ENCODE measurements around the gene APOM. TPM values are rescaled to one million over a fixed set of nuclear protein-coding genes. Genes with fewer than 3 reads are reported as not detected.

Gene APOM
- total RNA-seq, 1 donor = 2.0 TPM

DNA sequence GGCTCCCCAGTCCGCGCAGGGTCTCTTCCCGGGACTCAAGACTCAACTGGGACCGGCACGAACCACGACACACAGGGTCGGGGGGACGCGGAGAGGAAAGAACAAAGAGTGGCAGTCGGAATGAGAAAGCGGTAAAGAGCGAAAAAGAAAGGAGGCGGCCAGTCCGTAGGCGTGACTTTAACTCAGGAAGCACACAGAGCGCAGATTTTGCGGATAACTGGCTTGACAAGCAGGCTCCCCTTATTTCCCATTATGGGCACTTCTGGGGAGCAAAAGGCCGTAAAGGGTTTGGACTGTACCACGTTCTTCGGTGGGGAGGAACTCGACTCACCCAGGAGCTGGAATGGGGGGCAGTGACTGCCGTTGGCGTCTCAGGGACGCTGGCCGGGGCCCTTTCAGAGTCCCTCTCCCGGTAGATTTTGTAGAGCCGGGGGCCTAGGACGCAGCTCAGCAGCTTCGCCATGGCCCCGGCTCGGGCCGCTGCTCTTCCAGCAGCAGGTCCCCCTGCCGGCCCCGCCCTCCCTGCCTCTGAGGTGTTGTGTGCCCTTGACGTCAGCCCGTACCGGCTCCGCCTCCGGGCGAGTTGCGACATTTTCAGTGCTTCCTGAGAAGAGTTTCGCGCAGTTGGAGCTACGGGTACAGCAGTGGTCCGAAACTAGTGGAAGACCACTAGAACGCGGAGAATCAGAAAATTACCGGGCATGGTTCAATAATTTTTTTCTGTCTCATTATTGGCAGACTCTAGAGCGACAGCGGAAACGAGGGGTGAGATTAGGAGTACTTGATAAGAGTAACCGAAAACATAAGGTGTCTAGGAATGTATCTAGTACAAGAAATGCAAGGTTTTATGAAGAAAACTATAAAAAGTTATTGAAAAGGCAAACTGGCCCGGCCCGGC is 47.4 kb downstream of the APOM start, which contains the start of gene ABHD16A:
Gene ABHD16A (minus strand): TSS at position 506 of the 898 bp plus-strand sequence. CDS start 43 bp downstream, at position 463.
- TF ChIP-seq, protein P1, sequence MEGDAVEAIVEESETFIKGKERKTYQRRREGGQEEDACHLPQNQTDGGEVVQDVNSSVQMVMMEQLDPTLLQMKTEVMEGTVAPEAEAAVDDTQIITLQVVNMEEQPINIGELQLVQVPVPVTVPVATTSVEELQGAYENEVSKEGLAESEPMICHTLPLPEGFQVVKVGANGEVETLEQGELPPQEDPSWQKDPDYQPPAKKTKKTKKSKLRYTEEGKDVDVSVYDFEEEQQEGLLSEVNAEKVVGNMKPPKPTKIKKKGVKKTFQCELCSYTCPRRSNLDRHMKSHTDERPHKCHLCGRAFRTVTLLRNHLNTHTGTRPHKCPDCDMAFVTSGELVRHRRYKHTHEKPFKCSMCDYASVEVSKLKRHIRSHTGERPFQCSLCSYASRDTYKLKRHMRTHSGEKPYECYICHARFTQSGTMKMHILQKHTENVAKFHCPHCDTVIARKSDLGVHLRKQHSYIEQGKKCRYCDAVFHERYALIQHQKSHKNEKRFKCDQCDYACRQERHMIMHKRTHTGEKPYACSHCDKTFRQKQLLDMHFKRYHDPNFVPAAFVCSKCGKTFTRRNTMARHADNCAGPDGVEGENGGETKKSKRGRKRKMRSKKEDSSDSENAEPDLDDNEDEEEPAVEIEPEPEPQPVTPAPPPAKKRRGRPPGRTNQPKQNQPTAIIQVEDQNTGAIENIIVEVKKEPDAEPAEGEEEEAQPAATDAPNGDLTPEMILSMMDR (IDR thresholded peaks at IDR 0.05; ENCODE audit: insufficient read depth, low read length) = no peak
- peak within 1 kb of the TSS; percentile 98 for H3K4me3 ChIP-seq (ENCODE audit: low read depth, low read length)
- DNase-seq (ENCODE audit: low read depth) = peak; percentile 99

DNA sequence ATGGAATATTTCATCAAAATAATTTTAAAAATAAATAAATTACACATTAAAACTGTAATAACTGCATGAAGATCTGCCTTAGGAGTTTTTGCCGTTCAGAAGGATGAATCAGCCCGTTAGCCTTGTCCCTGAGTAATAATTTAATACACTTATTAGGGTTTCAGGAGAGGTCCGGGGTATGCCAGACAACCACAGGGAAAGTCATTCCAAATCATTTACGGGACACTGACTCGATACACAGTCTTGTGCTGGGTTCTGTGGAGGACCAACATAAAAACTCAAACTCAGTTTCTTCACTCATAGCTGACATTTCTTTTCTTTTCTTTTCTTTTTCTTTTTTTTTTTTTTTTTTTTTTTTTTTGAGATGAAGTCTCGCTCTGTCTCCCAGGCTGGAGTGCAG is 50.2 kb downstream of the APOM start:
- no peak overlapping the region for H3K4me3 ChIP-seq (ENCODE audit: low read depth, low read length)
- no peak for DNase-seq (ENCODE audit: low read depth)
- TF ChIP-seq, protein P1 (IDR thresholded peaks at IDR 0.05; ENCODE audit: insufficient read depth, low read length) = no peak

DNA sequence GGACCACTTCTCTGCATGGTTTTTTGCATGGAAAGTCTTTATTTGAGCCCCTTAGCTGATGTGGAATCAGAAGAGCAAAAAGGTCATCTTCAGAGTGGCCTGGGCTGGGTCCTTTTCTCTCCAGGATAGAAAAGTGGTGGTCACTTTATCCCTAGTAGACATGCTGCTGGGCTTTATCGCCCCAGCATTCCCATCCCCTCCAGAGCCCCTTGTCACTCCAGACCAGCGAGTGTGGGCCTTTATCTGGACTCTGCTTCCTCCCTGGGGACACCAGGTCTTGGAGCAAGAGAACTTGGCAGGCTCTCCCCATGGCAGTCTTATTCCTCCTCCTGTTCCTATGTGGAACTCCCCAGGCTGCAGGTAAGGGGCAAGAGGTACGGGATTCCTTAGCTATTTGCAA is 50.9 kb downstream of the APOM start, which contains the start of gene LY6G6F:
Gene LY6G6F (plus strand): TSS at position 268 of the 400 bp plus-strand sequence. CDS start 41 bp downstream, at position 309.
- no peak within 1 kb of the TSS for H3K4me3 ChIP-seq (ENCODE audit: low read depth, low read length)
- TF ChIP-seq, protein P1 (IDR thresholded peaks at IDR 0.05; ENCODE audit: insufficient read depth, low read length) = no peak
- DNase-seq (ENCODE audit: low read depth) = no peak

DNA sequence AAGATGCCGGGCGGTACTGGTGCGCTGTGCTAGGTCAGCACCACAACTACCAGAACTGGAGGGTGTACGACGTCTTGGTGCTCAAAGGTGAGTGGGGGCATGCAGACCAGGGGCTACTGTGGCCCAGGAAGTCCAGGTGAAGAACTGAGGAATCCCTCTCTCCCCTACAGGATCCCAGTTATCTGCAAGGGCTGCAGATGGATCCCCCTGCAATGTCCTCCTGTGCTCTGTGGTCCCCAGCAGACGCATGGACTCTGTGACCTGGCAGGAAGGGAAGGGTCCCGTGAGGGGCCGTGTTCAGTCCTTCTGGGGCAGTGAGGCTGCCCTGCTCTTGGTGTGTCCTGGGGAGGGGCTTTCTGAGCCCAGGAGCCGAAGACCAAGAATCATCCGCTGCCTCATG is 52.0 kb downstream of the APOM start:
- DNase-seq (ENCODE audit: low read depth) = no peak
- TF ChIP-seq, protein P1 (IDR thresholded peaks at IDR 0.05; ENCODE audit: insufficient read depth, low read length) = no peak

More for the DNA sequence above, 52.0 kb downstream of the APOM start:
- H3K4me3 ChIP-seq (ENCODE audit: low read depth, low read length) = no peak overlapping the region

Small RNAs within 50 kb of the gene (small RNA-seq; reads per million reads assigned to genes)
- not detected for gene MIR4646
- 0.25 reads per million for gene MIR6832
- gene RF00019 = not detected
- 114 reads per million, percentile 98 among the genes with 10 or more reads in this experiment for gene SNORA38
- gene UQCRHP1 = not detected

Other genes starting within 250 kb of the APOM start
- 3.4 and 16.6 TPM in 2 replicates for gene MICB, start 157.7 kb upstream of the APOM start, total RNA-seq (ENCODE audit: low replicate concordance)
- gene MCCD1, start 126.9 kb upstream of the APOM start, total RNA-seq (ENCODE audit: low replicate concordance) = not detected in 2 replicates
- gene DDX39B, start 113.9 kb upstream of the APOM start, total RNA-seq (ENCODE audit: low replicate concordance) = 197 and 290 TPM in 2 replicates
- gene ATP6V1G2, start 109.3 kb upstream of the APOM start, total RNA-seq (ENCODE audit: low replicate concordance) = 3.8 and 6.7 TPM in 2 replicates
- 20.0 and 48.7 TPM in 2 replicates for gene NFKBIL1, start 108.3 kb upstream of the APOM start, total RNA-seq (ENCODE audit: low replicate concordance)
- not detected in 2 replicates for gene LTA, start 83.6 kb upstream of the APOM start, total RNA-seq (ENCODE audit: low replicate concordance)
- not detected in 2 replicates for gene TNF, start 80.3 kb upstream of the APOM start, total RNA-seq (ENCODE audit: low replicate concordance)
- gene LTB, start 73.5 kb upstream of the APOM start, total RNA-seq (ENCODE audit: low replicate concordance) = not detected in 2 replicates
- not detected in 2 replicates for gene LST1, start 69.6 kb upstream of the APOM start, total RNA-seq (ENCODE audit: low replicate concordance)
- not detected in 2 replicates for gene NCR3, start 62.9 kb upstream of the APOM start, total RNA-seq (ENCODE audit: low replicate concordance)
- not detected in 2 replicates for gene AIF1, start 40.7 kb upstream of the APOM start, total RNA-seq (ENCODE audit: low replicate concordance)
- gene PRRC2A, start 35.2 kb upstream of the APOM start, total RNA-seq (ENCODE audit: low replicate concordance) = 24.0 and 68.0 TPM in 2 replicates
- 109 and 161 TPM in 2 replicates for gene BAG6, start 3.2 kb upstream of the APOM start, total RNA-seq (ENCODE audit: low replicate concordance)
- gene C6orf47, start 4.9 kb downstream of the APOM start, total RNA-seq (ENCODE audit: low replicate concordance) = 18.4 and 26.3 TPM in 2 replicates
- 19.9 and 69.8 TPM in 2 replicates for gene GPANK1, start 9.1 kb downstream of the APOM start, total RNA-seq (ENCODE audit: low replicate concordance)
- gene CSNK2B, start 10.2 kb downstream of the APOM start, total RNA-seq (ENCODE audit: low replicate concordance) = 134 and 214 TPM in 2 replicates
- gene LY6G5B, start 14.1 kb downstream of the APOM start, total RNA-seq (ENCODE audit: low replicate concordance) = 2.8 and 4.5 TPM in 2 replicates
- 1.1 TPM in 1 of 2 replicates, not detected in the other for gene LY6G5C, start 25.2 kb downstream of the APOM start, total RNA-seq (ENCODE audit: low replicate concordance)
- gene ABHD16A, start 47.4 kb downstream of the APOM start, total RNA-seq (ENCODE audit: low replicate concordance) = 23.5 and 27.1 TPM in 2 replicates
- gene LY6G6F, start 51.0 kb downstream of the APOM start, total RNA-seq (ENCODE audit: low replicate concordance) = not detected in 2 replicates
- gene LY6G6D, start 59.5 kb downstream of the APOM start, total RNA-seq (ENCODE audit: low replicate concordance) = not detected in 2 replicates
- gene LY6G6C, start 65.9 kb downstream of the APOM start, total RNA-seq (ENCODE audit: low replicate concordance) = not detected in 2 replicates
- not detected in 2 replicates for gene MPIG6B, start 67.5 kb downstream of the APOM start, total RNA-seq (ENCODE audit: low replicate concordance)
- 70.5 and 223 TPM in 2 replicates for gene DDAH2, start 73.4 kb downstream of the APOM start, total RNA-seq (ENCODE audit: low replicate concordance)
- gene CLIC1, start 80.6 kb downstream of the APOM start, total RNA-seq (ENCODE audit: low replicate concordance) = 174 and 576 TPM in 2 replicates
- 3.1 and 23.0 TPM in 2 replicates for gene MSH5, start 84.1 kb downstream of the APOM start, total RNA-seq (ENCODE audit: low replicate concordance)
- 0.90 and 6.2 TPM in 2 replicates for gene SAPCD1, start 106.8 kb downstream of the APOM start, total RNA-seq (ENCODE audit: low replicate concordance)
- 0.36 and 0.90 TPM in 2 replicates for gene VWA7, start 121.4 kb downstream of the APOM start, total RNA-seq (ENCODE audit: low replicate concordance)
- gene VARS1, start 139.9 kb downstream of the APOM start, total RNA-seq (ENCODE audit: low replicate concordance) = 19.6 and 68.8 TPM in 2 replicates
- gene LSM2, start 151.1 kb downstream of the APOM start, total RNA-seq (ENCODE audit: low replicate concordance) = 49.5 and 88.3 TPM in 2 replicates
- 1.4 and 2.4 TPM in 2 replicates for gene HSPA1L, start 159.4 kb downstream of the APOM start, total RNA-seq (ENCODE audit: low replicate concordance)
- gene HSPA1A, start 159.6 kb downstream of the APOM start, total RNA-seq (ENCODE audit: low replicate concordance) = 52.8 and 76.9 TPM in 2 replicates
- 62.0 and 112 TPM in 2 replicates for gene HSPA1B, start 171.8 kb downstream of the APOM start, total RNA-seq (ENCODE audit: low replicate concordance)
- 35.8 and 48.2 TPM in 2 replicates for gene NEU1, start 206.9 kb downstream of the APOM start, total RNA-seq (ENCODE audit: low replicate concordance)
- 0.27 TPM in 1 of 2 replicates, not detected in the other for gene SLC44A4, start 223.1 kb downstream of the APOM start, total RNA-seq (ENCODE audit: low replicate concordance)
- gene EHMT2, start 241.8 kb downstream of the APOM start, total RNA-seq (ENCODE audit: low replicate concordance) = 37.9 and 62.0 TPM in 2 replicates
- gene ZBTB12, start 246.2 kb downstream of the APOM start, total RNA-seq (ENCODE audit: low replicate concordance) = 3.3 and 3.8 TPM in 2 replicates